Daoy (cell line): ENCODE data around the gene MYRF. TPM values are rescaled to one million over a fixed set of nuclear protein-coding genes. Genes with fewer than 3 reads are reported as not detected.
A peak's percentile ranks its signal among the peaks of the same experiment; 100 is the strongest.

Source experiments
- DNase-seq: peaks from one replicate; pipeline ENCODE4 v3.0.0-alpha.2; 2015; ENCODE audit warnings: low read depth
- total RNA-seq: library from RNA; depleted of rRNA; stranded (reverse); fragments of >200 nt; shearing (Covaris generic); gene quantifications from 2 replicates; pipeline ENCODE4 v1.2.3, GENCODE V29; 2014

The MYRF gene
- total RNA-seq, 1 experiment from 2014 or later = 2.1 TPM

DNA sequence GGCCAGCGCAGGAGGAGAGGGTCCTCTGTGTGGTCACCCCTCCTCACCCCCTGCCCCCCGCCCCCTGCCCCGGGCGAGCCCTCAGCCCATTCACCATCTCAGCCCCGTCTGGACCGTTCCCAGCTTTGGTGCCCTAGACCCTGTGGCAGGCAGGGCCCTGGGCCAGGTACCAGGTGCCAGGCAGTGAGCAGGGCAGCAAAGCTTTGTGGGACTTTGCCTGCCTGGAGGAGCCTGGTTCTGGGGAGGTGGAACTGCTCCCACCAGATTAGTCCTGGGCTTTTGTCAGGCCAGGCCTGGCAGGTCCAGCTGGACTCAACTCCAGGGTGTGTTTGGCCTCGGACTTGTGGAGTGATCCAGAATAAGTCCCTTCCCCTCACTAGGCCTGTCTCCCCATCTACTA is 13.7 kb upstream of the MYRF start:
- DNase-seq = no peak

DNA sequence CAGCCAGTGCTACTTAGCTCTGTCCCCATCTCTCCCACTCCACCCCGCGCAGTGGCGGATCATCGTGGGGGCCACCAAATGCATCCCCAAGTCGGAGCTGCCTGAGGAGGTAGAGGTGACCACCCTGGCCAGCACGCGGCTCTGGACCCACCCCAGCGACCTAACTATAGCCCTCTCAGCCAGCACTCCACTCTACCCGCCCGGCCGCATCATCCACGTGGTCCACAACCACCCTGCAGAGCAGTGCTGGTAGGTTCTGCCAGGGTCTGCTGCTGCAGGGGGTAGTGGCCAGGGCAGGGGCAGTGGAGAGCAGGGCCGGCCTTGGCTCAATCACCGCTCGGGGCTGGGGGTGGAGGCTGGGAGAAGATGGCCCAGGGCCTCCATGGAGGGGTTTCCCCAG is 13.0 kb upstream of the MYRF start:
- DNase-seq = no peak

DNA sequence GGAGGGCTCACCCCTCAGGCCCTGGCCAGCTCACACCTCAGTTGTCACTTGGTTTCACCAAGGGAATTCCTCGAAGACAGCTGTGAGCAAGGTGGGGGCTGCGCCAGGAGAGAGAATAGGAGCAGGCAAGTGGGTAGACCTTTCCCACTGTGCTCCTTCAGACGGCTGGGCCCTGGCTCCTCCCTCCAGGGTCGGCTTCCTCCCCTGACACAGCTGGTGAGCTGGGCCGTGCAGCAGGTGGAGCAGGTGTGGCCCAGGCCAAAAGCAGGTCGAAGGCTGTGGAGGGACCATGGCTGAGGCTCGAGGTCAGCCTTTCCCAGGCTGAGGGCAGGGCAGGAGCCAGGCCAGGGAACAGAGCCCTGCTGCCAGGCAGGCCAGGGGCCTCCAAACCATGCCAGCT is 12.5 kb upstream of the MYRF start:
- DNase-seq = no peak

DNA sequence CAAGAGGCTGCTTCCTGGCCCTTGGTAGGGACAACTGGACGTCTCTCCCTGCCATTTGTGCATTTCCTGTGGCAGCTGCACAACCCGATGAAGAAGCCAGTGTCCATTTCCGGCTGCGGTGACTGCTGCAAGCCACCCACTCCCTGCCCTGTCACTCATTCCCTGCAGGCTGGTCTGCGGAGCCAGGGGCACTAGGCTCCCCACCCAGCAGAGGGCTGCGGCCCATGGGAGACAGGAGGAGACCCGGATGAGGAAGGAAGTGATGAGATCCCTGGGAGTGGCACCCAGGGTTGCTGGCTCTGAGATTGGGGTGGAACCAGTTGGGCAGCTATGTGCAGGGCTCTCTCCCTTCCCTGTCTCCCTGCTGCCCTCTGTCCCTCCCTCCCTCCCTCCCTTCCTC is 10.0 kb upstream of the MYRF start:
- DNase-seq = peak; percentile 23

DNA sequence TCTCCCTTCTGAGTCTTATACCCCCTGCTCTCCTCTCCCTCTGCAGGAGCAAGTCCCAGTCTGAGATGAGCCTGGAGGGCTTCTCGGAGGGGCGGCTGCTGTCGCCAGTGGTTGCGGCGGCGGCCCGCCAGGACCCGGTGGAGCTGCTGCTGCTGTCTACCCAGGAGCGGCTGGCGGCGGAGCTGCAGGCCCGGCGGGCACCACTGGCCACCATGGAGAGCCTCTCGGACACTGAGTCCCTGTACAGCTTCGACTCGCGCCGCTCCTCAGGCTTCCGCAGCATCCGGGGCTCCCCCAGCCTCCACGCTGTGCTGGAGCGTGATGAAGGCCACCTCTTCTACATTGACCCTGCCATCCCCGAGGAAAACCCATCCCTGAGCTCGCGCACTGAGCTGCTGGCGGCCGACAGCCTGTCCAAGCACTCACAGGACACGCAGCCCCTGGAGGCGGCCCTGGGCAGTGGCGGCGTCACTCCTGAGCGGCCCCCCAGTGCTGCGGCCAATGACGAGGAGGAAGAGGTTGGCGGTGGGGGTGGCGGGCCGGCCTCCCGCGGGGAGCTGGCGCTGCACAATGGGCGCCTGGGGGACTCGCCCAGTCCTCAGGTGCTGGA is 8.8 kb upstream of the MYRF start:
- no peak for DNase-seq

DNA sequence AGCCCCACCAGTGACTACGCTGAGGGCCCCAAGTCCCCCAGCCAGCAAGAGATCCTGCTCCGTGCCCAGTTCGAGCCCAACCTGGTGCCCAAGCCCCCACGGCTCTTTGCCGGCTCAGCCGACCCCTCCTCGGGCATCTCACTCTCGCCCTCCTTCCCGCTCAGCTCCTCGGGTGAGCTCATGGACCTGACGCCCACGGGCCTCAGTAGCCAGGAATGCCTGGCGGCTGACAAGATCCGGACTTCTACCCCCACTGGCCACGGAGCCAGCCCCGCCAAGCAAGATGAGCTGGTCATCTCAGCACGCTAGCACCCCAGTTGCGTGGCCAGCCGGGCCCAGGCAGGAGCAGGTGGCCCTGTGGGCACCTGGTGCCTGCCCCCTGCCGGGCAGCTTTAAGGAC is 8.3 kb upstream of the MYRF start:
- no peak for DNase-seq

DNA sequence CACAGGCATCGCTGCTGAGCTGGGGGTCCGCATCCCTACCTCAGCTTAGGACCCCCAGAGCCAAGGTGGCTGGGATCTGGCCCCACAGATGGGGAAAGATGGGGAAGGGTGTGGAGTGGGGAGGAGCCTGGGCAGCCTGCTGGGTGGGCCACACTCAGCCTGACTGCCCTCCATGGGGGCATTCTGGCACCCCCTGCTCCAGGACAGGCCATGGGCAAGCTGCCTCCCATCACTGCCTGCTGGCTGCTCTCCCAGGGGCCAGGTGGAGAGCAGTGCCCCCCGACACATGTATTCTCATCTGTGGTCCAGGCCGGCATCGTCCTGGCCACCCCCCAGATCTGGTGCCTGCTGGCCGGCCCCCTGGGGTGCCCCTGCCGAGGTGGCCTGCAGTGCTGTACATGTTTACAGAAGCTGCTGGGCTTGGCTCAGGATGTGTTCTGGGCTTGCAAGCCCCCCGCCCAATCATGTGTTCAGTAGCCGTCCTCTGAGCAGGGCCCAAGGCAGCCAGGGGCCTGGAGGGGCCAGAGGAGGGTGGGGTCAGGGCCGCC is 7.8 kb upstream of the MYRF start:
- DNase-seq = no peak

DNA sequence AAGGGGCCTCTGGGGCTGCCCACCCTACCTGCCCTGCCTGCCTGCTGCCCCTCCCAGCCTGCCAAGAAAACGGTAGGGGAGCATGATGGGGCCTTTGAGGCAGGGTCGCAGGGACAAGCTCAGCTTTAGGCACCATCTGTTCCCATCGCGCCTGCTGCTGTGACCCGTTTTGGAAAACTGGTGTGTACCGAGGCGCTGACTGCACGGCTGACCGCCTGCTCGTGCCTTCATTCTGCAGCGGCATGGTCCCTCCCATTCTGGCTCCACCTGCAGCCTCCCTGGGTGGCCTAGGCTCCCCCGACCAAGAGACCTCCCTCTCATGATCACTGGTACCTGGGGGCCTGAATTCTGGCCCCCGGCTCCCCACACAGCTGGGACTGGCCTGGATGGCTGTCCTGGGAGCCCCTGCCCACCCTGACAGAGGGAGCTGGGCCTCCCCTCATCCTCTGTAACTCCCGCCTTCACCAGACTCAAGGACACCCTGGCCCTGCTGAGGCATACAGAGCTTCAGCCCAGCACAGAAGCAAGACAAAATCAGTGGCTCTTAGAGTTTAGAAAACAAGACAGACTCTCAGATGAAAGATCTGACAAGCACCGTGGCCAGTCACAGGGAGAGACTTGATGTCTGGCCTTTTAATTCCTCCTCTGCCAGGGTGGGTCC is 6.5 kb upstream of the MYRF start:
- DNase-seq = no peak

DNA sequence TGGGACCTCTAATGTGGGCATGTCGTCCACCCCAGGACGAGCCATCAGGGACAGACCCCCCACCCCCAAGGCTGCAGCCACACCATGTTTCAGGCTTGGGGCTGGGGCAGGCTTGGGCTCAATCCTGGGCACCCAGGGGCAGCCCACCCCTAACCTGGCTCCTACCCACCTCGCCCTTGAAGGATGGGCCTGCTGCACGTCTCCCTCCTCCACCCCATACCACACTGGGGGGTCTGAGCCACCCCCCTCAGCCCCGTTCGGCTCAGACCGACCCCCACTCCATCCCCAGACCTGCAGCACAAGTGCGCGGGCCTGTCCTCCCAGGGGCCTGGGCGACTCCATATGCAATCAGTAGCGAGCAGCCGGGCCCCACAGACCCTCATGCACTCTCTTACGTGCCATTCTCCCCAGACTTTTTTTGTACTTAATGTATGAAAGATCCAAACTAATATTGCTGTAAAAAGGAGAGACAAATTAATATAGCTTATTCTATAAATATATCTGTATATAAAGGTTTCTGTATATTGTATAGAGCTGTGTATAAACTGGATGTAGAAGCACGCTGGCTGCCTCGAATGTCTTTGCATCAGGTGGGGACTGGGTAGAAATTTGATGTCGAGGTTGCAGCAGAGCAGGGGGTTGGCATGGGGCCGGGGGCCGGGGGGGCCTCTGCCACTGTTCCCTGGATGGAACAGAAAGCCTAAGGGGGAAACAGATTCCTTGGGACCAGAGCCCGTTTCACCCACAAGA is 5.8 kb upstream of the MYRF start:
- no peak for DNase-seq

DNA sequence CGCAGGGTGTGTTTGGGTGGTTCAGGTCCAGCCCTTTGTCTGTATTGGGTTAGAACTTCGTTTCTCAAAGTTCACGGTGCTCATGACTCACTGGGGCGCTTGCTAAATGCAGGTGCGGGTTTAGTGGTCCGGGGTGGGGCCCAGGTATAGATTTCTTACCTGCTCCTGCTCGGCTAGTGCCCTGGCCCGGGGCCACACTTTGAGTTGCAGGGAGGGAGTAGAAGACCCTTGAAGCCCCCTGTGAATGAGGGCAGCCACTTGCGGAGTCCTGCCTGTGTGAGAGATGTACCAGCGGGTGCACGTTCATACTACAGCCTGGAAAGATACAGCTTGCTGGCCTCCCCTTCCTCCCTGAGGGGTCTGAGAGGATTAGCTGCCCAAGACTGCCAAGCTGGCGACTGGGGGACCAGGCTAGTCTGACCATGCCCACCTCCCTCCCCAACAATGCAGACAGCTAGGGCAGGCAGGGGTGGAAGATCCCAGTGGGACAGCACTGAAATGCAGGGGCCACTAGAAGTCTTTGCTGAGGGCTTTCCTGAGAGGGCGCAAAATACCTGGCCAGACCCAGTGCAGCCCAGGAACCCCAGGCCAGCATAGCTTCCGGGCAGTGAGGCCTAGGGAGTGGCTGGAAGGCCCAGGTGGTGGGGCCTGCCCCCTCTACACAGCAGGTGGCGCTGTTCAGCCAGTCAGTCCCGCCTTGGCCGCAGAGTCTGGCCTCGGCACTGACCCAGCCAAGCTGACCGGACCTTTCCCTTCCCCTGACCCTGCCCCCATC is 5.1 kb upstream of the MYRF start:
- peak; percentile 69 for DNase-seq

DNA sequence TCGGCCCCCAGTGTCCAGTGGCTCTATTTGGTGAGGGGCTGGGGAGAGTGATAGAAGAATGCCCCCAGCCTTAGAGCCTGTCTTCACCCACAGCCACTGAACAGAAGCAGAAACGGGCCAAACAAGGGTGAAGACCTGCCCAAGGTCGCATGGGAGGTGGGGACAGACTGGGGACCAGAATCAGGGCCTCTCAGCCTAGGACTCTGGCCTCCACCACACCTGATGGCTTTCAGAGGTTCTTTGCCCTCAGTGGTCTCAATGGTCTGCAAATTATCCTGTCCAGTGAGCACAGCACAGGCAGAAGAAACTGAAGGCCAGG is 4.5 kb upstream of the MYRF start:
- DNase-seq = no peak

DNA sequence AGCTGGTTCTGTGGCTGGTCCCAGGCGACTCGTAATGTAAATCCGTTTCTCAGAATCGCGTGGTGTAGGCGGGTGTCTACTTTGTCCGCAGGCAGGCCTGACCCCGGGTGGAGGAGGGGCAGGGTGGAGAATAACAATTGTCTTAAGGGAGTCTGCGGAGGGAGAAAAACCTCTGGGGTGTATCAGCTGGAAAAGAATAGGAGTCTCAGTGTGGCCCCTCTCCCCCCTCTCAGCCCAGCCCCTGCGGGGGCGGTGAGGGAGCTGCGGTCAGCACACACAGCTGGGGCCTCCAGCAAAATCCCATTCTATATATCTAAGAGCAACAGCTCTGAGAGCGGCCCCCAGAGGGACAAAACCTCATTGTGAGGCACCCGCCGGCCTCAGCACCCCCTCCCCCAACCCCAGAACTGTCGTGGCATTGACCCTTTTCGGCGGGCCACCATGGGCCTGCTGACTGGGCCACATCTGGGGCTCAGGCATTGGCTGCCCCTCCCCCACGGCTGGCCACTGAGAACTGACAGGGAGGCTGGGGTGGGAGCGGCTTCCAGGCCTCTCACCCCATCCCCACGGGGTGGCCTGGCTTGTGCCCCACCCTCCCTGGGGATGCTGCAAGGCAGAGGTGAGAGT is 2.7 kb upstream of the MYRF start:
- no peak for DNase-seq

DNA sequence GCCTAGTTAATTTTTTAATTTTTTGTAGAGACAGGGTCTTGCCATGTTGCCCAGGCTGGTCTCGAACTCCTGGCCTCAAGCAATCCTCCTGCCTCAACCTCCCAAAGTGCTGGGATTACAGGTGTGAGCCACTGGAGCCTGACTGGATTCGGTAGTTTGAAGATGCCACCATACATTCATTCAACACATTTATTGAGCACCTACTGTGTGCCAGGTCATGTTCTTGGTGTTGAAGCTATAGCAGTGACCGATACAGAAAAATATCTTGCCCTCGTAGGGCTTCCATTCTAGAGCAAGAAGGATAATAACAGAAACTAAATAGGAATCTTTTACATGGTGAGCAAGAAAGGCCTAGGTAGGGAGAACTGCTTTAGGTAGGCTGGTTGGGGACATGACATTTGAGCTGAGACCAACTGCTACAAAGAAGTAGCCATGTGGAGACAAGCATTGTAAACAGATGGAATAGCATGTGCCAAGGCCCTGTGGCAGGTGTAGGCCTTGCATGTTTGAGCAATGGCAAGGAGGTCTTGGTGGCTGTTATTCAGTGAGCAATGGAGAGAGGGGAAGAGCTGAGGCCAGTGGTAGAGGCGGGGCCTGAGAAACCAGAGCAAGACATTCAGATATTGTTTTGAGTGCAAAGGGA is 1.7 kb upstream of the MYRF start:
- DNase-seq = no peak

DNA sequence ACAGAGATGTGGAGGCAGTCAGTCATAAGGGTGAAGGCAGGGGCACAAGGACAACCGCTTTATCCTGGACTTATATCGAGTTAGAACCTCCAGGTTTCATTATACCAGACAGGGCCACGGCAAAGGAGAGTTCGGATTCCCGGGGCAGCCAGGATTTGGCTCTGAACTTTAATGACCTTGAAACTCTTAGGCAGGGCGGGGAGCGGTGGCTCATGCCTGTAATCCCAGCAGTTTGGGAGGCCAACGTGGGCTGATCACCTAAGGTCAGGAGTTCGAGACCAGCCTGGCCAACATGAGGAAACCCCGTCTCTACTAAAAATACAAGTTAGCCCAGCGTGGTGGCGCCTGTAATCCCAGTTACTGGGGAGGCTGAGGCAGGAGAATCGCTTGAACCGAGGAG is 1.1 kb upstream of the MYRF start:
- DNase-seq = no peak

DNA sequence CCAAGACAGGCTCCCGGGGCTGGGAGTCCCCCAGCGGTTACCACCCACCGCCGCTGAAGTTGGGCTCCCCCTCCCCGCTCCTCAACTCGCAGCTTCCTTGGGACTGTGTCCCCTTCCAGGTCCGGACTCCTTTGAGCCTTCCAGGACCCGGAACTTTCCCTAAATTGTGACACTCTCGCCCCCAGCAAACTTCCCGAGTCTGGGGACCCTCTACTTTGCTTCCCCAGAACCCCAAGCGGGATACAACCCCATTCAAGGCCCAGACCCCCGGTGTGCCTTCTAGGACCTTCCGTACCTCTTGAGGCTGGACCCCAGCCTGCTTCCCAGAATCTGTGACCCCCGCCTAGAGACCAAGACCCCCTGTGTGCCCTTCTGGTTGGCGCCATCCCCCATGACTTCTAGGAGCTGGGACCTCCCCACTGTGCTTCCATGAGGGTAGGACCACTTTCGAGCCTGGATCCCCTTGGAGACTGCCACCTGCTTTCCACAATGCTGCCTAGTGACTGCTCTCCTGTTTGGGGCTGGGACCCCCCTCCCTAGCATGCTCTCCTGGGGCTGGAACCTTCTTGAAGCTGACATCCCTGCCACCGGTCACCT is 587 bp downstream of the MYRF start:
- no peak for DNase-seq

DNA sequence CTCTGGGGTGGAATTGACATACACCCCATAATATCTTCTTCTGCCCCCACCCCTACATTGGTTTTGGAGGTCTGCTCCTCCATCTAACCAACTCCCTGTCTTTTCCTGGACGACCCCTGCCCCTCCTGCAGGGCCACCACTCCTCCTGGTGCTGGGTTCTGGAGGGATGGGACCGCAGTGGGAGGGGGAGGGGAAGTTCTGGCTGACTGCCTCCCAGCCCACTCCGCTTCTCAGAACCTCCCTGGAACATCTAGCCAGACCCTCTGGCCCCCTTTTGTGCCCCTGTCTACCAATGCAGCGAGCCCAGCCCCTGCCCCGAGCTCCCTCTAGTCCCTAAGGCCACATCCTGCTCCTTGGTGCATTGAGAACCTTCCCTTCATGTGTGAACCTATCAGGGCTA is 1.2 kb downstream of the MYRF start:
- no peak for DNase-seq

DNA sequence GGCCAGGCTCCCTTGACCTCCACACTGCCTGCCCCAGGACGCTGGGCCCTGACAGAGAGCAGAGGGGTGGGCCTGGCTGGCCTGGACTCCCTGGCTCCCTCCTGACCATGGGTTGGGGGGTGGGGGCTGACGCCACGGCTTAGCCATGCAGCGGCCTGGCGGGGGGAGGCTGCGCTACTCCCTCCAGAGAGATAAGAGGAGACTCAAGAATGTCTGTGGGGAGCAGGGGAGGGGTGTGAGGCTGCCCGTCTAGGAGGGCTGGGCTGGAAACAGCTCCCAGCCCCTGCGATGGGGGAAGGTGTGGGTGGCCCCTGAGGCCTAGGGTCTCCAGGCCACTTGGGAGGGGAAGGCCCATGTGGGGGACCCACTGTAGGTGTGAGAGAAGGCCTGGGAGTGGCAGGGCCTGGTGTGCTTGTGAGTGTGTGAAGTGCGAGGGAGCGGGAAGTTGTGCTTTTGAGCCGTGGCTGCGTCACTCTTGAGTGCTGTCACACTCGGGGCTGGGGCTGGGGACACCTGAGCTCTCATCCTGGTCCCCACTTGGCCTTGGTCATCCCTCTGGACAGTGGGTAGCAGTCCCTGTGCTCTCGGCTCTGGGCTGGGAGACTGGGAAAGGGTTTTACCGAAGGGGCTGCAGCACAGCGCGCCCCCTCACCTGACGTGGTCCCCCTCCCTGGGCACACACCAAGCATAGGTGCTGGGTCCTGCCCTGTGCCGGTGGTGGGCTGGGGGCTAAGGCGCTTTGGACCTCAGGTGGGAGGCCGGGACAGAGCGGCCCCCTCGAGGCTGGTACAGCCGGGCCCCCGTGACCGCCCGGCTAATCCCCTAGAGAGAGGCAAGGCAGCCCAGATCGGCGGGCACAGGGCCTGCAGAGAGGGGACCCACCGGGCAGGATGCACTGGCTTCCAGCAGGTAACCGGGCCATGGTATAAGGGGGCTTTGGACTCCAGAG is 2.4 kb downstream of the MYRF start:
- DNase-seq = no peak

DNA sequence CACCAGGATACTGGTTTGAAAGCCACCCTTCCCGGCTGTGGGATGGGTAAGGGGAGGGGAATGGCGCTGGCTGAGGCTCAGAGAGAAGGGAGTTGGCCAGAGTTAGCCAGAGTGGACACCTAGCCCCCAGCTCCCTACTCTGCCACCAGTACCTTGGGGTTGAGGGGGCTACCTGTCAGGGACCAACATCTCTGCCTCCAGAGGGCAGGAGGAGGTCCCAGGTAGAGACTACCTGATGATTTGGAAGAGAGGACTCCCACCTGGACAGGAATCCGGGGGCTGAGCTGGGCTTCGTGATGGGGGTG is 3.7 kb downstream of the MYRF start:
- DNase-seq = no peak

DNA sequence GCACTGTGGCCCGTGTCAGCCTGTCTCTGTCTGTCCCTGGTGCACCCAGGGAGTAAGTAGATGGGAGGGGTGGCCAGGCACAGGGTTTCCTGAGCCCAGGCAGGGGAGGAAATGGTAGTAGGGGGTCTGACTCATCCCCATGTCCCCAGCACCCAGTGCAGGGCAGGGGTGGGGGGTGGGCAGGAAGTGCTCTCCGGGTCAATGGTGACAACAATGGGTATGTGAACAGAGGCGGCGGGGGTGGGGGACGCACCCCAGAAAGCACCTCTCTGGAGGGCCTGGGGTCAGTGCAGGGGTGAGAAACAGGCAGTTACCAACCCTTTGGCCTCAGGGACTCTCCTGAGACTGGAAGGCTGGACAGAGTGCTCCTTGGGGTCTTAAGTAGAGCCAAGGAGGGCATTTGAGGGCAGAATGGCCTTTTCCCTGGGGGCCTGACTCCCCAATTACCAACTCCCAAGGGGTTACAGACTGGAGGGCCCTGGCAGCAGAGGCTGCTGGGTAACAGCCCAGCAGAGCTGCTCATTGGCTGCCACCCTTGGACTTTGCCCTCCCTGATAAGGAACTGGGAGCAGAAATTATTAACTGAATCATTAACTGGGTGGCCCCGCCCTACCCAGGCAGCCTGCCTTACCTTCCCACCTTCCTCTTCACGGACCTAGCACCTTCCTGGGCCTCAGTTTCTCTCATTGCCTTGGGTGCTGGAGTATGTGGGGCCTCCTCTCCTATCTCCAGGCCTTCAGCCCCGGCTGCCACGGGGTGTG is 4.2 kb downstream of the MYRF start:
- DNase-seq = peak; percentile 91
